HG03457 (cell line): Measurements from ENCODE around the gene OLFML2B.

Experiments used
- ATAC-seq: cut with Tn5 transposase; IDR thresholded peaks from one replicate; pipeline ENCODE4 v1.9.1; 2021; ENCODE audit warnings: moderate number of reproducible peaks; ENCODE audit not compliant: unreplicated experiment

OLFML2B gene

DNA sequence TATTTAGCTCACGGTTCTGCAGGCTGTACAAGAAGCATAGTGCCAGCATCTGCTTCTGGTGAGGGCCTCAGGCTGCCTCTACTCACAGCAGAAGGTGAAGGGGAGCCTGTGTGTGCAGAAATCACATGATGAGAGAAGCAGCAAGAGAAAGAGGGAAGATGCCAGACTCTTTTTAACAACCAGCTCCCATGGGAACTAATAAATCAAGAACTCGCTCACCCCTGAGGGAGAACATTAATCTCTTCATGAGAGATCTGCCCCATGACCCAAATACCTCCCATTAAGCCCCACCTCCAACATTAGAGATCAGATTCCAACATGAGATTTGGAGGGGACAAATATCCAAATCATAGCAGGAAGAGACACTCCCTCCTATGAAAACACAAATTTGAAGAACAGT, 74.1 kb downstream of the OLFML2B start:
- ATAC-seq: no peak

- ATAC-seq: no peak
Measured at GRCh38 chr1:161948435-161948834, 75.2 kb downstream of the OLFML2B start.

DNA sequence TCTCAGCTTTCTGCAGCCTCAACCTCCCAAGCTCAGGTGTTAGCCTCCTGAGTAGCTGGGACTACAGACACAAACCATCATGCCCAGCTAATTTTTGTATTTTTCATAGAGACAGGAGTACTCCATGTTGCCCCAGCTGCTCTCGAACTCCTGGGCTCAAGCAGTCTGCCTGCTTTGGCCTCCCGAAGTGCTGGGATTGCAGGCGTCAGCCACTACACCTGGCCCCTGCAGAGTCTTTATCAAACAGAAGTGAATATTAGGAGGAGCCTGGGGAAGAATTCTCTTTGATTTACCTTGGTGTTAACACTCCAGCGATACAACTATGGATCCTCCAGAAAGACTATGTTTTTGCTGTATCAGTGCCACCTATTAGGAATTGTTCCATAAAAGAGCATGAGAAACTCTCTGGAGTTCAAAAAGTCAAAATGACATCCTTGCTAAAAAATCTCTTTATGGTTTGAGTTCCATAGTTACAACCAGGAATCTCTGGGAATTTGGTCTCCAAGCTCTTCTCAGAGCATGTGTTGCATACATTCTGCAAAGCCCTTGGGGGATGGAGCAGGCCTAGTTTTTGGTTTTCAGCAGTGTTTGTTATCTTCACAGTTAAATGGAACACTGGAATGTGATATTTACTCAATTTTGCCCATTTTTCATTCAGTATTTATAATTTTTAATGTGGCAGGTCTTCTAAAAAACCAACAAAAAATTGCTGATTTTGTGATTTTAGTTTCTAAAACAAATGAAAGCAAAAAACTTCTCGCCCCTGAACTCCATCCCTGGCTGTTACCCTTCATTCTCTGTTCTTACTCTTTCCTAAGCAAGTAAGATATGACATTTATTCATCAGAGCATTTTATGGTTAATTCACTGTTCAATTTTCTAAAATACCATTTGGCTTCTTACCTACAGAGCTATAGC, 77.3 kb downstream of the OLFML2B start:
- ATAC-seq: no peak

DNA sequence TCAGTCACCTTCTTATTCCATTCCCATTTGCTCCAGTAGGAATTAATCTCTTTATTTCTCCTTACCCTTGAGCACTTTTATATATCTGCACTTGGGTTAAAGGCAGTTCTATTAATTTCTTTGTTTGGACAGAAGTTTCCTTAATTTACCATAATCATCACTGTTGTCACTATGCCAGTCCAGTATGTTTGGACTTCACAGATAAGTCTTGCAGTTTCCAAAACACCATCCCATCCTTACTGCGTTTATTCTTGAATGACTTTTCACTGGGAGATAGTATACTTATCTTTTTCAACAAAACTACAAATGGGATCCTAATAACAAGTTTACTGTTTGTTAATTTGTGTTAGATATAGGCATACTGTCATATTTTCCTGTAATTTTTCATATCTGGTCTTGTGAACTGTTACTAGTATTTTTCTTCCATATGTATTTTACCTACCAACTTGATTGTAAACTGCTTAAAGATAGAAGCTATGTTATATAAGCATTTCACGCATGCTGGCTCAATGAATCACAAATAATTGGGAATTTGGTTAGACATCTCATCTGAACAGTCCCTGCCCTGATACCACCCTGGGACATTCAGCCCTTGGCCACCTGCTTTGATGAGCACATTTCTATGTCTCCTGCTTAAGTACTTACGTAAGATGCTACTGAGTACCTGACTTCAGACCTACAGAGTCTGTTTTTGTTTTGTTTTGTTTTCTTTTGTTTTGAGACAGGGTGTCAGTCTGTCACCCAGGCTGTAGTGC, 78.2 kb downstream of the OLFML2B start:
- ATAC-seq: no peak

DNA sequence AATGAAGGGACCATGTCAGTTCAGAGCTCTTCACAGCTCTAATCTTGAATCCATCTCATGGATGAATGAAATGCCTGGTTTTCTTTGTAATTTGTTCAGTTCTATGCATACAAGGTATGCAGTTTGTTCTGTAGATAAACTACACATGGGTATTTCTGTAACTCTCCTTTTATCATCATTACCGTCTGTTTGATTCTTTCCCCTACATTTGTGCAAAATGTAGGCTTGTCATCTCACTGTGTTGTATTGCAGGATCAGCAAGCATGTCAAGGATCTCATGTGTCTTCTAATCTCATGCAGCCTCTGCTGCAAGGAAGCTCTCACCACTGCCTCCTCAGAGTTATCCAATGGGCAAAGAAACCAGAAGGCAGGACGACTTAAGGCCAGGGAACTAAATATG, 79.3 kb downstream of the OLFML2B start:
- no peak for ATAC-seq

DNA sequence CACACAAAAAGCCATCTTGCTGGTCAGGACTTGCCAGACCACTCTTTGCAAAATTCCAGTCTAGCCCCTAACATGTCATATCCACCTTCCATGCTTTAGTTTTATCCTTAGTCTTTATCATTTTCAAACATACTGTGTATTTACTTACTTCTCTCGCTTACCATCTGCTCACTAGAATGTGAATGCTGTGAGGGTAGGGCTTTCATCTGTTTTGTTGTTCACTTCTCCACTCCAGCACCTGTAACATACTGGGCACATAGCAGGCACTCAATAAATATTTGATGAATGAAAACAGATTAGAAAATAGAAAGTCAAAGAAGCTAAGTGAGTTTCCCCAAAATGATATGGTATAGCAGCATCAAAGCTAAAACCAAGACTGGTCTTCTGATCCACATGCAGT, 79.9 kb downstream of the OLFML2B start:
- no peak for ATAC-seq

DNA sequence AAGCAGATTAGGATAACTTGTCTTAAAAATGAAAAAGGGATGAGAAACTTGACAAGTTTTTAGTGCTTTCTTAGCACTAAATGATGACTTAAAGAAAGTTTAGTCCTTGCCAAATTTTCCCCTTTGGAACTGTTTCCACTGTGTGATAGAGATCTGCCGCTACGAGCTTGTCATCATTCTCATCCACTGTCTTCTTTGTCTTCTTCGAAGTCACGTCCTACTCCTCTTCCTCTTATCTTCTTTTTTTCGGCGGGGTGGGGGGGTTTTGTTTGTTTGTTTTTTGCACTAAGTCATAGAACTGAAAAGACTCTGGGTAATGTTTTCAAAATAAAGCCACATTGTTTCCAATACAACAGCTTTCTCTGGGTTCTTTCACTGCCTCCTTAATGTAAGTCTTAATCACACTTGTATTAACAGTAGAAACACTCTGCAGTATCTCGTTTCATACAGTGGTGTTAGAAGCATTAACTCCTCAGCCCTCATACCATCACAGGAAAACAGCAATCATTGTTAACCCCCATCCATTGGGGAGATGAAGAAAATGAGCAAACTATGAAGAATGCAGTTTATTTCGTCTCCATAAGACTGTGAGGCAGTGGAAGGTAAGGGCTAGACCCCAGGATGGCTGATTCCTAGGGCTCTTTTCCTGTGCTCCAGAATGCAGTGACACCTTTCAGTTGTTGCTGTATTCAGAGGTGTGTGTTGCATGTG, 81.8 kb downstream of the OLFML2B start:
- no peak for ATAC-seq

DNA sequence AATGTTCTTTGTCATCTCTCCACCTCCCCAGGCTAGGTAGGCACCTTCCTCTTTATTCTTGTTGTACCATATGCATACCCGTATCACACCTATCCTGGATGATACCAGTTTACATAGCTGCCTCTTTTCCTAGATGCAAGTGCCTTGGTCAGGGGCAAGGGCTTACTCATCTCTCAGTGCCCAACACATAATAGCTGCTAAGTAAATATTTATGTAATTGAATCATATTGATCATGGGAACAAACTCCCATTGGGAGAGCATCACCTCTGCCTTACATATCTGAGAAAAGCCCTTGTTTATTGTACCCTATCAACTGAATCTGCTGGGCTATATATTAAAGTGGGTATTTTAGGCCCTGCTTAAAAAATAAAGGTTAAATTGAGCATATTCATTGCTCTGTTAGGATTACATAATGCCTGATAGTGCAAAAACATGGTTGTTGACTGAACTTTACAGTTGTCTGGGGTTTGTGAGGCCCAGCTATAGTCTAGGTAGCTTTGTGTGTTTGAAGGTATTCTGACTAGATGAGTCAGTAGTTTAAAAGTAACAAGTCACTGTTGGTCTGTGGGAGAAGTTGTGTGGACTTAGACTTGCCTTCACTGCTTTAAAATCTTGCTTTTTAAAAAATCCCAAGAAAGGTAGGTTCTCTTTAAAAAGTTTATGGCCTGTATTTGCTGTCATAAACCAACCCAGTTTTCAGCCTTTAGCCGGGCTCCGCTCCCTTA, 82.6 kb downstream of the OLFML2B start:
- no peak for ATAC-seq

DNA sequence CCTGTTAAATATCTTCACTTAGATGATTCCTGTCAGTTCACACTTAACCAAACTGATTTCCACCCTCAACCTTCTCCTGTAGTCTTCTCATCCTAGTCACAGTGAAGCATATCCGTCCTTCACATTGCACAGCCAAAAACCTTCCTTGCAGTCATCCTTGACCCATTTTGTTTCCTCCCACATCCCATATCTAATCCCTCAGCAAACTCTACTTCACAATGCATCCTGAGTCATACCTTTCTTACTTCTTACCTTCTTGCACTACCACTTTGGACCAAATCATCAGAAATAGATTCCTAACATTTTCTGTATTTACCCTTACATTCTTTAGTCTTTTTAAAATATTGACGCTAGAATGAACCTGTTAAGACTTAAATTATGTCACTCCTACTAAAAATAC, 86.9 kb downstream of the OLFML2B start:
- ATAC-seq: no peak

- no peak for ATAC-seq
Measured at GRCh38 chr1:161935264-161935663, 88.4 kb downstream of the OLFML2B start.

DNA sequence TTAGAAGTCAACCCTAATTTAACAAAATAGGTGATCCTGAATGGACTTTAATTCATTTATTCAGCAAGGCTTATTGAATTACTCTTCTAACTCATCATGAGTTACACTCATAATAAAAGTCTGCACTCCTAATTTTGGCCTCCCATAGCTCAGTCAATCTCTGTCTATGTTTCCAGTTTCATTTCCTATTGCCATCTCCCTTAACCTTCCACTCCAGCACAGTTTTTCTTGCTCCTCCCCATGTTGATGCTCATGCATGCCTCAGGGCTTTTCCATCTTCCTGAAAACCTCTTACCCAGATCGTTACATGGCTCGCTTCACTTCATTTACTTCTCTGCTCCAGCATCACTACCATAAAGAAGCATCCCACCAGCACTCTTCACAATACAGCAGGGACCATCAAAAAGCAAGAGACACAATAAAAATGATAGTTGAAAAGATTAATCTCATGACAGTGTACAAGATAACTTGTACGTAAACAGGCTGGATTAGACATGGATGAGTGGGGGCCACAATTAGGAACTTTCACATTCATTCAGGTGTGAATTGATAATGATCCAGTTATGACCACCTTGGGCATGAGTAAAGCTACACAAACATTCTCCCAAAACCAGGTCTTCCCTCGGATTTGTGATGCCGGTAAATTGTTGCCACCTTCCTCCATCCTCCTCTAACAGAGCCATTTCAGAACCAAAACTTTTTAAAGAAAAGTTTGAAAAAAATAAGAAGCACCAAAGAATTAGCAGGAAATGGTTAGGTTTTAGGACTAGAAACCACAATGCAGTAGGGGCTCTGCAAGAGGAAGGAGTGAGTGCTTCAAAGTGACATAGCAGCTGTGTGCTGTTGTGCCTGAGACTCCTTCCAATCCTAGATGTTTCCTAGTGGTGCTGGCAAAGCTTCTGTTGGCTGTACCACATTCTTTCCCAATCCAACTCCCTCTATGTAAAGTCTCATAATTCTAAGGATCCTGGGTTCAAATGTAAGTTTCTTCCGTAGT, 89.8 kb downstream of the OLFML2B start:
- no peak for ATAC-seq
